Calu3 (cell line): ENCODE results near the gene LGR6. TPM values are rescaled to one million over a fixed set of nuclear protein-coding genes. Genes with fewer than 3 reads are reported as not detected.

Source experiments
- BruUV-seq: library from RNA; stranded (reverse); fragments of 400-500 nt; replicated peaks from 2 replicates; lab custom pipeline; 2021; lab: Mats Ljungman, UMichigan
- CTCF ChIA-PET: fragments of 300-600 bp; sonication (Branson Sonifier 250); formaldehyde crosslinking; loops from one replicate; lab custom pipeline; 2022; ENCODE audit warnings: antibody characterized with exemption; lab: Charles Lee
- DNase-seq: peaks from one replicate; pipeline ENCODE4 v3.0.0; 2022
- H3K27ac Mint-ChIP-seq: one replicate; pipeline ENCODE4 v1.8.0; 2022; ENCODE audit warnings: mixed read lengths; ENCODE audit not compliant: unreplicated experiment
- H3K27me3 Mint-ChIP-seq: one replicate; pipeline ENCODE4 v1.8.0; 2022; ENCODE audit warnings: mixed read lengths; ENCODE audit not compliant: unreplicated experiment
- H3K36me3 Mint-ChIP-seq: one replicate; pipeline ENCODE4 v1.8.0; 2022; ENCODE audit warnings: mild to moderate bottlenecking, moderate library complexity, mixed read lengths; ENCODE audit not compliant: insufficient read depth, unreplicated experiment
- H3K4me1 Mint-ChIP-seq: one replicate; pipeline ENCODE4 v1.8.0; 2022; ENCODE audit warnings: mild to moderate bottlenecking, low read depth, mixed read lengths; ENCODE audit not compliant: unreplicated experiment
- H3K4me3 Mint-ChIP-seq: one replicate; pipeline ENCODE4 v1.8.0; 2022; ENCODE audit warnings: mild to moderate bottlenecking, low read depth, moderate library complexity, mixed read lengths; ENCODE audit not compliant: unreplicated experiment
- H3K9me3 Mint-ChIP-seq: one replicate; pipeline ENCODE4 v1.8.0; 2022; ENCODE audit warnings: low read depth, mixed read lengths; ENCODE audit not compliant: unreplicated experiment
- CTCF ChIP-seq: fragments of 200-600 bp; IDR thresholded peaks from one replicate; pipeline ENCODE4 v1.8.0; 2022; ENCODE audit warnings: antibody characterized with exemption; ENCODE audit not compliant: unreplicated experiment
- intact Hi-C: fragments of 100-400 bp; cut with micrococcal nuclease; formaldehyde crosslinking; loops from one replicate; pipeline ENCODE4 v1.10.0; 2022; ENCODE audit not compliant: unreplicated experiment
- total RNA-seq: library from RNA; stranded (reverse); gene quantifications from 2 replicates; pipeline ENCODE4 v1.2.3, GENCODE V29; 2022

LGR6 gene
- total RNA-seq, 1 experiment from 2014 or later: not detected

GRCh38 chr1:202357506-202357905 lies 163.9 kb downstream of the LGR6 start:
- CTCF ChIA-PET: no interaction called here
- H3K27me3 Mint-ChIP-seq: no peaks in the 10 kb centered on the region
- H3K27ac Mint-ChIP-seq: no peak overlapping the region
- no peak overlapping the region for H3K4me3 Mint-ChIP-seq
- H3K9me3 Mint-ChIP-seq: no peaks in the 10 kb centered on the region
- no peak for TF ChIP-seq CTCF
- intact Hi-C loops: no loop called here
- H3K36me3 Mint-ChIP-seq: no peaks in the 10 kb centered on the region
- H3K4me1 Mint-ChIP-seq: peaks cover 30% of the 10 kb centered on the region
- no peak for DNase-seq
- no TSS peak for BruUV-seq

GRCh38 chr1:202361224-202361623 lies 167.6 kb downstream of the LGR6 start:
- Mint-ChIP-seq H3K36me3 (no peaks in the 10 kb centered on the region), H3K27me3 (no peaks in the 10 kb centered on the region), H3K9me3 (no peaks in the 10 kb centered on the region), H3K4me1 (peaks cover 5% of the 10 kb centered on the region), H3K4me3 (no peak overlapping the region), H3K27ac (no peak overlapping the region)
- TF ChIP-seq CTCF: no peak
- intact Hi-C loops: no loop called here
- CTCF ChIA-PET: no interaction called here
- no peak for DNase-seq
- BruUV-seq: no TSS peak

DNA sequence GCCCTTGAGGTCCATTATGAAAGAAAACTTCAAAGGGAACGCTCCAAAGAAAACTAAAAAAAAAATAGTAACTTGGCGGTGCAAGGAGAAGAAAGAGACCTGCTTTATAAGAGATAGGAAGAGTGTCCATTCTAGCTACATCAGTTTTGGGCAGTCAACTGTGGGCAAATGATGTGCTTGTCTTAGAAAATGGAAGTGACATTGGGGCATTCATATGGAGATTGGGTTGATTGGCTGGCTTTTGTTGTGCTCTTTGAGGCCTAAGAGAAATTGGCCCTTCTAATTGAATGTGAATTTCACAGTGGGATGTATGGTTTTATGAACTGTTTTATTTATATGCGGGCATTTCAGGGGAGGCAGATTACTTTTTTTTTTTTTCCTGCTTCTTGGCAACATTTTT lies 168.1 kb downstream of the LGR6 start:
- CTCF ChIA-PET: no interaction called here
- intact Hi-C loops: no loop called here
- no peaks in the 10 kb centered on the region for H3K9me3 Mint-ChIP-seq

DNA sequence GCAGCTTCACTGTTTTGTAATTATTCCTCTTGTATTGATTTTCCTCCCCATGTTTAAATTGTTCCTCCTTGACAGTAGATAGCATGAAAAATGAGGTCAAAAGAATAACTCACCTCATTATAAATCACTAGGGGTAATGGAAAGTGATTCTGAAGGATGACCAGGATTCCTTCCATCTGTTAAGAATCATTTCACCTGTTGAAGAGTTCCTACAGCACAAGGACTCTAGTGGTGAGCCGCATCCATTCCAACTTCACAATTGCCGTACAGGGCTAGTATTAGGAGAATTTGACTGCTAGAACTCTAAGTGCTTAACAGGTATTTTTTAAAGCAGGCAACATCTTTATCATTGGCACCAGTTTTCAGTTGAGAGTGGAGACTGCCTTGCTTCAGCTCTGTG lies 168.6 kb downstream of the LGR6 start:
- intact Hi-C loops: no loop called here
- CTCF ChIA-PET: no interaction called here

More for the DNA sequence above, 168.1 kb downstream of the LGR6 start:
- Mint-ChIP-seq H3K27me3 (no peaks in the 10 kb centered on the region), H3K4me1 (peaks cover under 1% of the 10 kb centered on the region), H3K4me3 (no peak overlapping the region), H3K36me3 (no peaks in the 10 kb centered on the region), H3K27ac (no peak overlapping the region)
- no TSS peak for BruUV-seq
- no peak for TF ChIP-seq CTCF
- no peak for DNase-seq

More for the DNA sequence above, 168.6 kb downstream of the LGR6 start:
- Mint-ChIP-seq H3K27ac (no peak overlapping the region), H3K9me3 (no peaks in the 10 kb centered on the region), H3K4me1 (no peaks in the 10 kb centered on the region), H3K4me3 (no peak overlapping the region), H3K27me3 (no peaks in the 10 kb centered on the region), H3K36me3 (no peaks in the 10 kb centered on the region)
- TF ChIP-seq CTCF: no peak
- no TSS peak for BruUV-seq
- no peak for DNase-seq
